KMS-11 (cell line): Measurements from ENCODE around the gene JAKMIP1.

Experiments
- H2AFZ ChIP-seq: fragments of 200-600 bp; sonication (generic); 2 replicates; pipeline ENCODE4 v1.6.1; 2016; ENCODE audit warnings: antibody characterized with exemption, mixed run types, low read depth
- H3K27ac ChIP-seq: fragments of 200-600 bp; sonication (generic); 2 replicates; pipeline ENCODE4 v1.6.1; 2016; ENCODE audit warnings: mild to moderate bottlenecking, mixed run types
- H3K27me3 ChIP-seq: fragments of 200-600 bp; sonication (generic); 2 replicates; pipeline ENCODE4 v1.6.1; 2017; ENCODE audit warnings: mild to moderate bottlenecking, low read depth, mixed run types, moderate library complexity; ENCODE audit not compliant: insufficient read depth
- H3K36me3 ChIP-seq: fragments of 200-600 bp; sonication (generic); 2 replicates; pipeline ENCODE4 v1.6.1; 2017; ENCODE audit warnings: mild to moderate bottlenecking, mixed run types; ENCODE audit not compliant: insufficient read depth
- H3K4me1 ChIP-seq: fragments of 200-600 bp; sonication (generic); 2 replicates; pipeline ENCODE4 v1.6.1; 2016; ENCODE audit warnings: mild to moderate bottlenecking, low read depth, mixed run types; ENCODE audit not compliant: poor library complexity, severe bottlenecking
- H3K4me2 ChIP-seq: fragments of 200-600 bp; sonication (generic); 2 replicates; pipeline ENCODE4 v1.7.0; 2016; ENCODE audit warnings: mild to moderate bottlenecking, mixed run types
- H3K4me3 ChIP-seq: fragments of 200-600 bp; sonication (generic); IDR thresholded peaks from 2 replicates; pipeline ENCODE4 v1.6.1; 2017; ENCODE audit warnings: low read depth, low read length, mixed read lengths; ENCODE audit not compliant: insufficient read depth
- H3K79me2 ChIP-seq: fragments of 200-600 bp; sonication (generic); 2 replicates; pipeline ENCODE4 v1.6.1; 2016; ENCODE audit warnings: low read depth, mixed run types; ENCODE audit not compliant: insufficient read depth
- H3K9ac ChIP-seq: fragments of 200-600 bp; sonication (generic); 2 replicates; pipeline ENCODE4 v1.6.1; 2016; ENCODE audit warnings: mild to moderate bottlenecking, mixed run types
- H4K20me1 ChIP-seq: fragments of 200-600 bp; sonication (generic); 2 replicates; pipeline ENCODE4 v1.6.1; 2016; ENCODE audit warnings: mild to moderate bottlenecking, mixed run types; ENCODE audit not compliant: insufficient read depth
- CTCF ChIP-seq: fragments of 200-600 bp; sonication (generic); conservative IDR thresholded peaks from 2 replicates; pipeline ENCODE4 v1.6.1; 2017; ENCODE audit warnings: low read depth, mild to moderate bottlenecking, antibody characterized with exemption, low read length, moderate library complexity, mixed read lengths

Gene JAKMIP1

GRCh38 chr4:6001680-6002491, 198.5 kb downstream of the JAKMIP1 start:
- Histone ChIP-seq H3K9ac (no peak overlapping the region), H3K4me2 (no peak overlapping the region), H4K20me1 (no peaks in the 10 kb centered on the region), H3K36me3 (no peaks in the 10 kb centered on the region), H3K27ac (no peak overlapping the region), H3K4me1 (no peaks in the 10 kb centered on the region), H3K27me3 (no peaks in the 10 kb centered on the region), H2AFZ (no peak overlapping the region), H3K79me2 (no peaks in the 10 kb centered on the region), H3K4me3 (no peak overlapping the region)
- TF ChIP-seq CTCF, result no peak

DNA sequence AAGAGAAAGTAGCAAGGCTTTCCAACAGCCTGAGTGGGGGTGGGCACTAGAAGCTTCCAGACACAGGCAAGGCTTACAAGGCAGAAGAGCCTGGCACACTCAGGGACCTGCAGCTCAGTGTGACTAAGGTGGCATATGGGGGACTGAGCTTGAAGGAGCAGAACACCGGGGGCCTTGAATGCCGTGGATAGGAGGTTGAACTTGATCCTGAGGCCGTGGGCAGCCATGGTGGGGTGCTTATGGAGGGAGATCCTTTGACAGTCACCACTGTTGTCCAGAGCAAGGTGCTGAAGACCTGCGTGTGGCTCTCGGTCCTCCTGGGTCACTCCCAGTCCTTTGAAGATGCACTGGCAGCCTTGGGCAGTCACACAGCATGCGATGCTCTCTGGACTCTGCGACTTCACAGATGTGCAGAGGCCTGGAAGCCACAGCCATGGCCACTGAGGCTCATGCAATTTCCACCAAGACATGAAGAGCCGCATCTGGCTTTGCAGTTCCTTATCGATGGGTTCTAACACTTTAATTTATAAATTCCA, 200.5 kb downstream of the JAKMIP1 start:
- no peak for TF ChIP-seq CTCF
- H4K20me1 ChIP-seq, result no peaks in the 10 kb centered on the region
- no peak overlapping the region for H3K4me2 ChIP-seq
- no peak overlapping the region for H2AFZ ChIP-seq
- no peaks in the 10 kb centered on the region for H3K36me3 ChIP-seq
- H3K27ac ChIP-seq, result no peak overlapping the region
- H3K4me3 ChIP-seq, result no peak overlapping the region
- H3K79me2 ChIP-seq, result no peaks in the 10 kb centered on the region
- no peaks in the 10 kb centered on the region for H3K4me1 ChIP-seq
- no peaks in the 10 kb centered on the region for H3K27me3 ChIP-seq
- H3K9ac ChIP-seq, result no peak overlapping the region

GRCh38 chr4:5999356-5999755, 201.0 kb downstream of the JAKMIP1 start:
- no peaks in the 10 kb centered on the region for H3K36me3 ChIP-seq
- no peak overlapping the region for H3K9ac ChIP-seq
- no peak overlapping the region for H3K4me3 ChIP-seq
- no peaks in the 10 kb centered on the region for H3K27me3 ChIP-seq
- H3K79me2 ChIP-seq, result no peaks in the 10 kb centered on the region
- H3K27ac ChIP-seq, result no peak overlapping the region
- no peaks in the 10 kb centered on the region for H3K4me1 ChIP-seq
- H3K4me2 ChIP-seq, result no peak overlapping the region
- no peaks in the 10 kb centered on the region for H4K20me1 ChIP-seq
- TF ChIP-seq CTCF, result no peak
- no peak overlapping the region for H2AFZ ChIP-seq

DNA sequence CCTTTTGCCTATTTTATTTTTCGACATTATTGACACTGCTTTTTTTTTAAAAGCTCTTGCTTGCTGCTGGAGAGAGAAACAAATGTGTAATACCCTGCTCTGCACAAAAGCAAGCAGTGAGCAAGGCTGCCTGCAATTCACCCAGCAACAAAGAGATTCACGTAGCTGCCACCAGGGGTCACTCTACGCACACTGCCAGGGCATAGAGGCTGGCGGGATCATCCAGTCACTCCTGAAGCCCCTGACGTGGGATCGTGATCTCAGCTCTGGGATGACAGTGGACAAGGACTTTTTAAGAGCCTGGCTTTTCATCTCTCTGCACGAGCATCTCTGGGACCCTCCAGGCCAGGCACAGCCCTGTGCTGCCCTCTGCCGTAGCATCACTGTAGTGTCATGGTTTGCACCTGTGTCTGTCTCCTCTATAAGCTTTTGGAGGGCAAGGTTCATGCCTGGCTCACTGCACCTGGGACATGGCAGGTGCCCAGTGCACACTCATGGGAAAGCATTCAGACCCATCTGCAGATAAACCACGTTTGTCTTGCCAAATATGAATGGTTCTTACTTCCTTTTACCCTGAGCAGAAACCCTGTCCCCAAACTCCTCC, 201.9 kb downstream of the JAKMIP1 start:
- no peak overlapping the region for H3K27ac ChIP-seq

More for the DNA sequence above, 201.9 kb downstream of the JAKMIP1 start:
- H3K4me3 ChIP-seq, result no peak overlapping the region
- H2AFZ ChIP-seq, result no peak overlapping the region
- no peaks in the 10 kb centered on the region for H3K27me3 ChIP-seq
- H3K4me1 ChIP-seq, result no peaks in the 10 kb centered on the region
- no peak overlapping the region for H3K9ac ChIP-seq
- H3K79me2 ChIP-seq, result no peaks in the 10 kb centered on the region
- TF ChIP-seq CTCF, result peak; percentile 93
- H3K4me2 ChIP-seq, result no peak overlapping the region
- H4K20me1 ChIP-seq, result no peaks in the 10 kb centered on the region
- H3K36me3 ChIP-seq, result no peaks in the 10 kb centered on the region
